Measurements from ENCODE around the gene HOMER2.

The HOMER2 gene

DNA sequence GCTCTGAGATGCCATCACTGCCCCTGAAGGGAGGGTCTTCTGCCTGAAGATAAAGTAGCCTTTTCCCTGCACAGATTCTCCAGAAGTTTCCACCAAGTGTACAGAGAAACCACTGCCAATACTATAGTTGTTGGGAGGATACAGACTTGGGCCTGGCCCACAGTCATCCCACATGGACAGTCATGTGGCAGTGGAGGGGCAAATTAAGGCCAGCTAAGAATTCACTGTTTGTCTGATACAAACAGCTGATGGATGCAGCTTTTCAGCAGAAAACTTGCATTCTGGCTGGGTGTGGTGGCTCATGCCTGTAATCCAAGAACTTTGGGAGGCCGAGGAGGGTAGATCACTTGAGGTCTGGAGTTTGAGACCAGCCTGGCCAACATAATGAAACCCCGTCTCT lies 22.1 kb downstream of the HOMER2 start:
- DNase-seq (ENCODE audit: low read depth, low spot score), result no peak

- no peak for DNase-seq (ENCODE audit: low read depth, low spot score)
Measured at GRCh38 chr15:82928711-82929110, 23.8 kb downstream of the HOMER2 start.

- no peak for DNase-seq (ENCODE audit: low read depth, low spot score)
Measured at GRCh38 chr15:82923744-82924143, 28.8 kb downstream of the HOMER2 start.

- DNase-seq (ENCODE audit: low read depth, low spot score), result no peak
Measured at GRCh38 chr15:82922737-82923136, 29.8 kb downstream of the HOMER2 start.

DNA sequence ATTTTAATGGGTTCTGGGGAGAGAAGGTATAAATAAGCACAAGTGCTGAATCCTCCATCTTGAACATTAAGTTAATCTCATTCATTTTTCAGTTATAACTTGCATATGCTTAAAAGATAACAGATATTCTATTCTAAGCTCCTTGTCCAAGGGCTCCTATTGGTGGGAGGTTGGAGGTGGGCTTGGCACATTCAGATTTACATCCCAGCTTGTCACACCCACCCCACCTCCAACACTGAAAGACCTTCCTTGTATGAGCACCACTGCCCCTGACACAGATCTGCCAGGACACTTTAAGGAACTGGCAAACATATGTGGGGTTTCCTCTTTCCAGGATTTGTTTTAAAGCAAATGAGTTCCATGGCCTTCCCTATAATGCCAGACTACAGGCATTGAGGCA lies 30.6 kb downstream of the HOMER2 start:
- DNase-seq (ENCODE audit: low read depth, low spot score), result no peak

DNA sequence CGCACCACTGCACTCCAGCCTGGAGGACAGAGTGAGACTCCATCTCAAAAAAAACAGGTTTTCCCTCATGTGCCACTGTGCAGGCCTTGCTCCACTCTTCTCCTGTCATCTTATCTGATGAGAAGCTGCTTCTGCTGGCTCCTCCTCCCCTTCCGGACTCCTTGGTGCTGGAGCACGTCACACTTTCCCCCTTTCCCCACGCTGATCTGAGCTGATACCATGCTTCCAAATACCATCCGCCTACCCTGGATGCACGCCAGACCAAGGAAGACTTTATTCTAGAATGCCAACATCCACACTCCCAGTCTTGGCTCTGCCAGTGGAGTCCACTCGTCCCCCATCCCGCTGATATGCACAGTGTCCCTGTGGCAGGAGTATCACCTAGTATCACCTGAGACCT lies 31.3 kb downstream of the HOMER2 start:
- DNase-seq (ENCODE audit: low read depth, low spot score), result no peak

GRCh38 chr15:82919231-82919886 lies 33.2 kb downstream of the HOMER2 start:
- no peak for DNase-seq (ENCODE audit: low read depth, low spot score)

DNA sequence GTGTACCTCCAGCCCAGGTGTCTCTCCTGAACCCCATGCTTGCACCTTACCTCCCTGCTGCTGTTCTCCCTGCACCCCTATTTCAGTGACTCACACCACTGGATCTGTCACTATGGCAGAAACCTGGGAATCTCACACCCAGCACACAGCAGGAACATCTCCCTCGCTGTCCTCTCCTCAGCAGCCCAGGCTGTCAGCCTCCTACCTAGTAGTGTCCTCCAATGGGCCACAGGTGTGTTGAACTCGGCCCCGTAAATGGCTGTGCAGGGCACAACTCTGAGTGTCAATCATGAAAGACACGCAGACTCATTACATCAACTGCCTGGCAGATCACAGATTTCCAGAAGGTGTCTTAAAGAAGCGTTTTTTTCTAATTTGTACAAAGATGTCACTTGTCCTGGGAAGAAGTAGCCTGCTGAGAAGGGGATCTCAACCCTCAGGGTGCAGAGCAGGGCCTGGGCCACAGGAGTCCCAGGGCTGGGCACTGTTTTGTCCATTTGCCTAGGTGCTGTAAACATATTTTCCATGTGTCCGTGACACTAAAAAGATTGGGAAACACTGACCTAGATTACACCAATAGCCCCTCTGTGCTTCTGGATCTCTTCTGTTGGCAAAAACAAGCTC lies 33.8 kb downstream of the HOMER2 start:
- DNase-seq (ENCODE audit: low read depth, low spot score), result no peak

GRCh38 chr15:82918162-82918561 lies 34.4 kb downstream of the HOMER2 start:
- no peak for DNase-seq (ENCODE audit: low read depth, low spot score)

- DNase-seq (ENCODE audit: low read depth, low spot score), result no peak
Measured at GRCh38 chr15:82917249-82917648, 35.3 kb downstream of the HOMER2 start.

- no peak for DNase-seq (ENCODE audit: low read depth, low spot score)
Measured at GRCh38 chr15:82916161-82916952, 36.2 kb downstream of the HOMER2 start.

DNA sequence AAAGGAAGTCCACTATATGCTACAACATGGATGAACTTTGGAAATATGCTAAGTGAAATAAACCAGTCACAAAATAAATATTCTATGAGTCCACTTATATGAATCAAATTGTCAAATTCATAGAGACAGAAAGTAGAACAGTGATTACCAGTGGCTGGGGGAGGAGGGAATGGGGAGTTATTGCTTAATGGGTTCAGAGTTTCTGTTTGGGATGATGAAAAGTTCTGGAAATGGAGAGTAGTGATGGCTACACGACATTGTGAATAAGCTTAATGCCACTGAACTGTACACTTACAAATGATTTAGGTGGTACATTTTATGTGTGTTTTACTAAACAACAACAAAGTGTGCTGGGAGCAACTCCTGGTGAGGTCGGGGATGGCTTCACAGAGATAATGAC lies 38.1 kb downstream of the HOMER2 start:
- no peak for DNase-seq (ENCODE audit: low read depth, low spot score)

DNA sequence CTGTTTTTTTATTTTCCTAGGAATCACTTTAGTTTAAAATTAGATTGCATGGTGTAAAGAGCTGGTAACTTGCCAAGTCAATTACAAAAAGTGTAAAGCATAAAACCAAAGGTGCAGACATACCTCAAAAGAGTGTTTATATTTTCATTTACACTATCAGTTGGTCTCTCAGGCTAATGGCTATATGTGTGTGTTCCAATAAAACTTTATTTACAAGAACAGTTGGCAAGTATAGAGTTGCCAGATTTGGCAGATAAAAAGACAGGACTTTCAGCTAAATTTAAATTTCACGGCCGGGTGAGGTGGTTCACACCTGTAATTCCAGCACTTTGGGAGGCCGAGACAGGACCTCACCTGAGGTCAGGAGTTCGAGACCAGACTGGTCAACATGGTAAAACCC lies 41.1 kb downstream of the HOMER2 start:
- no peak for DNase-seq (ENCODE audit: low read depth, low spot score)

- no peak for DNase-seq (ENCODE audit: low read depth, low spot score)
Measured at GRCh38 chr15:82910721-82911120, 41.8 kb downstream of the HOMER2 start.

GRCh38 chr15:82909080-82909815 lies 43.3 kb downstream of the HOMER2 start:
- no peak for DNase-seq (ENCODE audit: low read depth, low spot score)

- no peak for DNase-seq (ENCODE audit: low read depth, low spot score)
Measured at GRCh38 chr15:82907350-82907749, 45.2 kb downstream of the HOMER2 start.

DNA sequence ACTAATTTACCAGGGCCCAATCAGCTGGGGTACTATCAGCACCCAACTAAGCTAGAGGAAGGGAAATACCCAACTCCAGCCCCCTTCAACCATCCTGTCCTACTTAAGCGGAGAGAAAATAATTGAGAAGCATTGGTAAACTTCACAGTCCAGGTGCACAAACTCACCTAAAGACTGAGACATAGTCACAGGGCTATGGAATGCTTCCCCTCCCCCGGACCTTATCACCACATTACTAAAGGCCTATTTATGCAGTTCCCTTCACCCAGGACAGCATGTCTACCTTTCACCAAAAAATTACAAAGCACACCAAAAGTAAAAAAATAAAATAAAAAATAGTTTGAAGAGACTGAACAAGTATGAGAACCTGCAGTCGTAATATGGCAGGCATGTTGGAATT lies 47.9 kb downstream of the HOMER2 start:
- no peak for DNase-seq (ENCODE audit: low read depth, low spot score)

GRCh38 chr15:82903511-82903910 lies 49.0 kb downstream of the HOMER2 start:
- DNase-seq (ENCODE audit: low read depth, low spot score), result no peak

GRCh38 chr15:82901114-82901805 lies 51.3 kb downstream of the HOMER2 start:
- no peak for DNase-seq (ENCODE audit: low read depth, low spot score)

GRCh38 chr15:82900511-82901060 lies 51.9 kb downstream of the HOMER2 start:
- no peak for DNase-seq (ENCODE audit: low read depth, low spot score)

DNA sequence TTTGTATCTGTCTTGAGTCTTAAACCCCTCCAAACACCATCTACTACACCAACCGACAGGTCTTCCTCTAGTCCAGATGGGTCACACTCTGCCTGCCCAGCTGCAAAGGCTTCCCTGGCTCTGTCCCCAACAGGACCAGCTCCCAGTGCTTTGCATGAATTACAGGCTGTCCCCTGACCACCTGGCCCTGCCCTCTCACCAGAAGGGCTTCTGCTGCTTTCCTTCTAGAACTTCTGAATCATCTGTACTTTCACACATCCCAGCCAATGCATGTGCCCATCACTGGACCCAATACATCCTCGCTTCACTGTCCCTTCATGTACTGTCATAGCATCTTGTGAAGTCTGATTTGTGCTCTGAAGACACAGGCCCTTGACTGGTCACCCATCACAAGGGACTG lies 53.6 kb downstream of the HOMER2 start:
- no peak for DNase-seq (ENCODE audit: low read depth, low spot score)

Measured in activated naive CD8-positive, alpha-beta T cell treated with anti-CD3 and anti-CD28 coated beads, Interleukin-2, amount 50 U/mL, for 16 hours (primary cell).